GM18951 (cell line): ENCODE measurements around the gene SPEG.

Source experiments
- POLR2A ChIP-seq: IDR thresholded peaks from 4 replicates; pipeline ENCODE4 v1.6.1; 2011; ENCODE audit warnings: mild to moderate bottlenecking; ENCODE audit not compliant: insufficient read length, insufficient read depth; ENCODE audit errors: extremely low read depth
- in situ Hi-C: fragments of 300-500 bp; cut with MboI; formaldehyde crosslinking; loops from one replicate; pipeline ENCODE4 v1.12.0; 2022; ENCODE audit warnings: low sequenced_read_pairs, mixed read lengths, inconsistent platforms; ENCODE audit not compliant: unreplicated experiment

The SPEG gene

GRCh38 chr2:219459460-219460311 is 25.0 kb downstream of the SPEG start:
- in situ Hi-C loops = no loop called here
- TF ChIP-seq POLR2A = no peak

GRCh38 chr2:219460424-219460926 is 25.8 kb downstream of the SPEG start:
- in situ Hi-C loops = no loop called here
- TF ChIP-seq POLR2A = no peak

GRCh38 chr2:219461047-219461514 is 26.4 kb downstream of the SPEG start:
- no peak for TF ChIP-seq POLR2A
- in situ Hi-C loops = no loop called here

- no peak for TF ChIP-seq POLR2A
- in situ Hi-C loops = no loop called here
These were observed 27.0 kb downstream of the SPEG start for GRCh38 chr2:219461669-219462068.

GRCh38 chr2:219462349-219462748 is 27.7 kb downstream of the SPEG start:
- in situ Hi-C loops = no loop called here
- TF ChIP-seq POLR2A = no peak

- in situ Hi-C loops = no loop called here
- no peak for TF ChIP-seq POLR2A
These were observed 29.8 kb downstream of the SPEG start for GRCh38 chr2:219464286-219465032.

- no peak for TF ChIP-seq POLR2A
- in situ Hi-C loops = no loop called here
These were observed 31.3 kb downstream of the SPEG start for GRCh38 chr2:219465659-219466561.

- TF ChIP-seq POLR2A = no peak
- in situ Hi-C loops = no loop called here
These were observed 32.4 kb downstream of the SPEG start for GRCh38 chr2:219466816-219467735.

- in situ Hi-C loops = no loop called here
- no peak for TF ChIP-seq POLR2A
These were observed 33.1 kb downstream of the SPEG start for GRCh38 chr2:219467736-219468075.

GRCh38 chr2:219468410-219469185 is 34.0 kb downstream of the SPEG start:
- in situ Hi-C loops = no loop called here

GRCh38 chr2:219469186-219469724 is 34.6 kb downstream of the SPEG start:
- no peak for TF ChIP-seq POLR2A
- in situ Hi-C loops = no loop called here

More at GRCh38 chr2:219468410-219469185, 34.0 kb downstream of the SPEG start:
- no peak for TF ChIP-seq POLR2A
